SJCRH30 (cell line): ENCODE results near the gene MDGA2. TPM values are rescaled to one million over a fixed set of nuclear protein-coding genes. Genes with fewer than 3 reads are reported as not detected.

Experiments used
- DNase-seq, 2 experiments: peaks; one replicate each; pipeline ENCODE4 v3.0.0-alpha.2; 2015 to 2020
- H3K27ac ChIP-seq: fragments of 250-450 bp; sonication (Bioruptor Pico); 2 replicates; pipeline ENCODE4 v1.5.1; 2020; ENCODE audit warnings: mild to moderate bottlenecking, moderate library complexity
- H3K27me3 ChIP-seq: fragments of 250-450 bp; sonication (Bioruptor Pico); 2 replicates; pipeline ENCODE4 v1.5.1; 2020; ENCODE audit warnings: mild to moderate bottlenecking, moderate library complexity
- H3K36me3 ChIP-seq: fragments of 250-450 bp; sonication (Bioruptor Pico); 2 replicates; pipeline ENCODE4 v1.5.1; 2020; ENCODE audit warnings: mild to moderate bottlenecking, moderate library complexity
- H3K4me1 ChIP-seq: fragments of 250-450 bp; sonication (Bioruptor Pico); 2 replicates; pipeline ENCODE4 v1.5.1; 2020; ENCODE audit warnings: mild to moderate bottlenecking, moderate library complexity
- H3K4me3 ChIP-seq: fragments of 250-450 bp; sonication (Bioruptor Pico); 2 replicates; pipeline ENCODE4 v1.5.1; 2020; ENCODE audit warnings: mild to moderate bottlenecking, moderate library complexity
- H3K9me3 ChIP-seq: fragments of 250-450 bp; sonication (Bioruptor Pico); replicated peaks from 2 replicates; pipeline ENCODE4 v1.5.1; 2020; ENCODE audit warnings: mild to moderate bottlenecking, moderate library complexity
- total RNA-seq: library from RNA; depleted of rRNA; stranded (reverse); fragments of >200 nt; shearing (Covaris generic); gene quantifications from 2 replicates; pipeline ENCODE4 v1.2.3, GENCODE V29; 2014; rRNA removed

MDGA2 gene
- 1.4 and 1.9 TPM in 2 replicates for total RNA-seq

DNA sequence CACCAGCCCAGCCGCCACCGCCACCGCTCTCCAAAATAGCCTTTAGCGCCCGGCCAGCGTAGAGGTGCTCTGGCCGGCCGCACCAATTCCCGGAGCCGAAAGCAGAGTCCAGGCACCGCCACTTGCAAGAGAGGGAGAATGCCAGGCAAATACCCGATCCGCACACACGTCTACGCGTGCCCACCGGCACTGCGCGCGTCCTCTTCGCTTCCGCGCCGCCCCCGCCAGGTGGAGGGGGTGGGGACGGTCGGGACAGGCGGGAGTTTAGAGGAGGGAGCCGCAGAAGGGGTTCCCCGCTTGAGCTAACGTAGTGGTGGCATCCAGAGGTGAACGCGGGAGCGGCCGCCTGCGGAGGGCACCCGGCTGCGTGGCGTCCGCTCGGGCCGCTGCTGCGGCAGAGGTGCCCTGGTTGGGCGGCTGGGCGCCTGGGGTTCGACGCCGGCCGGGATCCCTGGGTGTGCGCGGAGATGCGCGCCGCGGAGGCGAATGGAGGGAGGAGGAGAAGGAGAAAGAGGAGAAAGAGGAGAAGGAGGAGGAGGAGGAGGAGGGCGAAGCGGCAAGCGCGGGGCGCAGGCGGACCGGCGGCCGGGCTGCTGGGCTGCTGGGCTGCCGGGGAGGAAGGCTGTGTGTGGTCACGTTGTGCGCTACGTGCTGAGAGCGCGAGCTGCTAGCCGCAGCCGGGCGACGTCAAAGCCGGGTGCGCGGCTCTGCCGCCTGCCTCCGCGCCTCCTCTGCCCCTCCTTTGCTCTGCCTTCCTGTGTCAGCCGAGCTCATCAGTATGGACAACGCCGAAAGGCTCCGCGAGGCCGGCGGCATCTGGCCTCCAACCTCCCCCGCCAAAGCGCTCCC lies at the start of gene MDGA2:
MDGA2 (minus strand) TSS at position 140 of the 849 bp plus-strand sequence.
- DNase-seq, result peak; percentile 65 to 72
- Histone ChIP-seq H3K9me3 (no peaks in the 10 kb centered on the region), H3K27ac (peak within 1 kb of the TSS; percentile 24), H3K36me3 (no peaks in the 10 kb centered on the region), H3K27me3 (no peaks in the 10 kb centered on the region), H3K4me3 (peak within 1 kb of the TSS; percentile 57), H3K4me1 (no peaks in the 10 kb centered on the region)

DNA sequence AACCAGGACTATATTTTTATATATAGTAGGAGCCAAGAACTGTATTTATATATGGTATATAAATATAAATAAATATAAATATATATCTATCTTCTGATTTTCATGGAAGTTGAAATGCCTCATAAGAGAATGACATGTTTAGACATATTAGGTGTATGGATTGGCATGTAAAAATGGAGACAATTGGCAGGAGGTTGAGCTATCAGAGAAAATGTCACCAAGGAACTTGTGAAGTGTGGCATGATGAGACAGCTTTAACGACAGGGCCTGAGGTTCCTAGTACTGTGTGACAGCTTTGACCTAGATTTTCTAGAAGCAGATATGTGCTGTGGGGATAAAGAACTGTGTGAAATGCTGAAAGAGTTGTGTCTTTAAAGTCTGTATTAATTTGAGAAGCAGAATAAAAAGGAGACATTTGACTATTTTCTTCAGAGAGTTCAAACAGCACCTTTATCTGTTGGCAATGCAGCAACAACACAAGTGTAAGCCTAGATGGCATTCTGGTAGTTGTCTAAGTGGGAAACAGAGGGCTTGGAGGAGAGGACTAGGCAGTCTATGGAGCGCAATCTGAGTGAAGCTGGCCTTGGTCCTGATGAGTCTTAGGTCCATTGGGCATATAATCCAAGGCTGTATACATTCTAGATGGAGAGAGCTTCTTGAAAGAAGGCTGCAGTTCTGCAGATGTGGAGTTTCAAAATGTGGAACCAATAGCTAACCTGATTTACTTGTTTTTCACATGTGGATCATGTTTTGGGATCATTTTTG lies 47.7 kb upstream of the MDGA2 start:
- no peaks in the 10 kb centered on the region for H3K36me3 ChIP-seq
- no peaks in the 10 kb centered on the region for H3K27me3 ChIP-seq
- H3K9me3 ChIP-seq, result no peaks in the 10 kb centered on the region
- H3K27ac ChIP-seq, result no peak overlapping the region
- peak in 1 of 2 experiments; percentile 1 for DNase-seq
- H3K4me1 ChIP-seq, result no peaks in the 10 kb centered on the region
- no peak overlapping the region for H3K4me3 ChIP-seq

DNA sequence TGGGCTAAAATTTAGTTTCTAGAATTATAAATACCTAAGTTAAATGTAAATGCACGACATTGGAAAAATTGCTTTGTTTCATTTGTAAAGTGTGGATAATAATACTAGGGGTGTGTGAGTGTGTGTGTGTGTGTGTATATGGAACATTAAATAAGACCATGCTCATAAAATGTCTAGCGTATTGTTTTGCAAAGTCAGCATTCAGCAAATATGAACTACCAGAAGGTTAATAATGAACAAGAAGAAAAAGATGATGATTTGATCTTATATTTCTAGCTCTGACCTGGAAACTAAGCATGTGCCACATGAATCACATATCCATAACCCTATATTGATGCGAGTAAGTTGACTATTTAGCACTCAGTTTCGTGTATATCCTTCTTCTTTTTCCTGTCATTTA lies 44.9 kb upstream of the MDGA2 start:
- Histone ChIP-seq H3K27ac (no peak overlapping the region), H3K4me3 (no peak overlapping the region), H3K9me3 (no peaks in the 10 kb centered on the region), H3K36me3 (no peaks in the 10 kb centered on the region), H3K27me3 (no peaks in the 10 kb centered on the region), H3K4me1 (no peaks in the 10 kb centered on the region)
- no peak for DNase-seq

DNA sequence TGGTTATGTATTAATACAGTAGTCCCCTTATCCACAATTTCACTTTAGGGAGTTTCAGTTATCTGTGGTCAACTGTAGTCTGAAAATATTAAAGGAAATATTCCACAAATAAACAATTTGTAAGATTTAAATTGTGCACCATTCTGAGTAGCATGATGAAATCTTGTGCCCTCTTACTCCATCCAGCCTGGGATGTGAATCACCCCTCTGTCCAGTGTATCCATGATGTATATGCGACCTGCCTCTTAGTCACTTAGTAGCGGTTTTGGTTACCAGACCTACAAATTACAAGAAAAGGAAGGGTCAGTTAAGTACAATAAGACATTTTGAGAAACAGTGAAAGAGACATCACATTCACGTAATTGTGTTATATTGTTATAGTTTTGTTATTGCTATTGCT lies 39.9 kb upstream of the MDGA2 start:
- H3K4me1 ChIP-seq, result no peaks in the 10 kb centered on the region
- no peak overlapping the region for H3K27ac ChIP-seq
- H3K27me3 ChIP-seq, result no peaks in the 10 kb centered on the region
- DNase-seq, result no peak
- H3K9me3 ChIP-seq, result no peaks in the 10 kb centered on the region
- no peaks in the 10 kb centered on the region for H3K36me3 ChIP-seq
- no peak overlapping the region for H3K4me3 ChIP-seq

DNA sequence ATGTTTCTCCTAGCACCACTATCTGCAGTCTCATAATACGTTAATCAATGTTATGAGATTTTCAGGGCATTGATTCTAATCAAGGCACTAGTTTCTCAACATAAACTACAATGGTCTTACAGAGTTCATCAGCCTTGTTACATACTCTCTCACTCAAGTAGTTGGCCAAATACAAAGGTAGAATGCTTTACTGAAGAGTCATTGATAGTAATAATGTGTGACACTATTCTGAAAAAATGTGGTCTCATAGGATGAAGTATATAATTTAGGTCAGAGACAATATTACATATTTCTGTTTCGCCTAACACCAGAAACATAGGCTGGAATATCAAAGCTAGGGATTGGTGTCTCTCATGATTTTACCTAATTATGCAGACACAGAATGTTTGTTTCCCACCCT lies 35.2 kb upstream of the MDGA2 start:
- H3K4me3 ChIP-seq, result no peak overlapping the region
- no peaks in the 10 kb centered on the region for H3K27me3 ChIP-seq
- no peaks in the 10 kb centered on the region for H3K9me3 ChIP-seq
- H3K4me1 ChIP-seq, result no peaks in the 10 kb centered on the region
- no peaks in the 10 kb centered on the region for H3K36me3 ChIP-seq
- no peak for DNase-seq
- no peak overlapping the region for H3K27ac ChIP-seq

DNA sequence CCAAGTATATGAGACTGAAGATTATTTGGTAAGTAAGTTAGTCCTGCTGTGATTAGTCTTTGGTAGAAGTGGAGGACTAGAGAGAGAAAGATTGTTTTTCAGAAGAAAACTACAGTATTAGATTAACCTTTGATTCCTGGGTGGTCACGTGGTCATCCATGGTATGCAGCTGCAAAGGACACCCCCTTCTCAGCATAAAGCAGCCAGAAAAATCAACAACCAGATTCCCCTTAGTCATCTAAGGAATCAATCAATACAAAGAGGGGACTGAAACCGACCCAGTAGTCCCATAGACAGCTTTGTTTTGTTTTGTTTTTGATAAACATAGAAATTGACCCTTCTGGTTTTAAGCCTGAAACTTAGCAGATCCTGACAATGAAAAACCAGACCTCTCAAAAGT lies 30.3 kb upstream of the MDGA2 start:
- Histone ChIP-seq H3K9me3 (no peaks in the 10 kb centered on the region), H3K4me3 (no peak overlapping the region), H3K36me3 (no peaks in the 10 kb centered on the region), H3K27me3 (no peaks in the 10 kb centered on the region), H3K4me1 (no peaks in the 10 kb centered on the region), H3K27ac (no peak overlapping the region)
- DNase-seq, result no peak

DNA sequence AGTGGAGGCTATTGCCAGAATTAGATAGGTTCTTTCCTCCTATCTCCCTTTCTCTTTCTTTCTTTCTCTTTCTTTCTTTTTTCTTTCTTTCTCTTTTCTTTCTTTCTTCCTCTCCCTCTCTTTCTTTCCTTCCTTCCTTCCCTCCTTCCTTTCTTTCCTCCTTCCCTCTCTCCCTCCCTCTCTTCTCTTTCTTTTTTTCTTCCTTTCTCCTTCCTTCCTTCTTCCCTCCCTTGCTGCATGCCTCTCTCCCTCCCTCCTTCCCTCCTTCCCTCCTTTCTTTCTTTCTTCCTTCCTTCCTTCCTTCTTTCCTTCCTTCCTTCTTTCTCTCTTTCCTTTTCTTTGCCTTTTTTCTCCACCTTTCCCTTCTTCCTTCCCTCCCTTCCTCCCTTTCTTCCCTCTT lies 16.4 kb upstream of the MDGA2 start:
- H3K27ac ChIP-seq, result no peak overlapping the region
- H3K27me3 ChIP-seq, result no peaks in the 10 kb centered on the region
- H3K9me3 ChIP-seq, result no peaks in the 10 kb centered on the region
- DNase-seq, result no peak
- H3K4me3 ChIP-seq, result no peak overlapping the region
- no peaks in the 10 kb centered on the region for H3K4me1 ChIP-seq
- H3K36me3 ChIP-seq, result no peaks in the 10 kb centered on the region

DNA sequence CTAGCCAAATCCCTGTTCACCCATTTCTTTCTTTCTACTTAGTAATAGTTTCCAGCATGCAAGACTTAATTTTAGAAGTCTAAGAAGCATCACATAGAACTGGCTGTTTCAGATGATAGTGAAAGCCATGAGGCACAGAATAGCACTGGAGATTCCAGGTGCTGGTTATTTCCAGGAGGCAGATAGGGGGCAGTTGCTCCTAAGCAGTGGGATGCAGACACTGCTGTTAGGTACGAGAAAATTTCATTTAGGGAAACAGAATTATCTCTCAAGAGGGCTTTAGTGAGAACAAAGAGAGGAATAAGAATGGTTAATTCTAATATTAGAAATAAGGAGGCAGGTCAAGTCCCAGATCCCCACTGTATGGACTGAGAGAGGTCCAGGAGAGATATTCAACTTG lies 3.6 kb upstream of the MDGA2 start:
- DNase-seq, result no peak
- H3K27ac ChIP-seq, result no peak overlapping the region
- no peaks in the 10 kb centered on the region for H3K27me3 ChIP-seq
- no peaks in the 10 kb centered on the region for H3K4me1 ChIP-seq
- H3K36me3 ChIP-seq, result no peaks in the 10 kb centered on the region
- H3K4me3 ChIP-seq, result no peak overlapping the region
- no peaks in the 10 kb centered on the region for H3K9me3 ChIP-seq

DNA sequence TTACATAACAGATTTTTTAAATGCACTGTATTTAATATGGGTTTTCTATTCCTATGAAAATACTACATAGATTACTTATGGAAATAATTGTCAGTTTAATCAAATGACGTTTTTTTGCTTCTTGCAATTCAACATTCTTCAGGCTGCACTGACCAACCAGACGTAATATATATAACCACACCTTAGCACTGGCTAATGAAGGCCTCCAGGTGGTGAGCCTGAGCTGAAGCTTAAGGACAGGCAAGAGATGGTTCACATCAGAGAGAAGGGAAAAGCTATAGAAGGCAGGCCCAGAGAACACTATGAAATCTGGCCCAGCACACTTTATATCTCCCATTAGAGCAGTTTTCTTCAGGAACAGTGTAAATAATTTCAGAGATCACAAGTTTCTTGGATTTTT lies 2.8 kb upstream of the MDGA2 start:
- no peaks in the 10 kb centered on the region for H3K27me3 ChIP-seq
- no peaks in the 10 kb centered on the region for H3K4me1 ChIP-seq
- H3K4me3 ChIP-seq, result no peak overlapping the region
- no peak overlapping the region for H3K27ac ChIP-seq
- no peaks in the 10 kb centered on the region for H3K9me3 ChIP-seq
- DNase-seq, result no peak
- no peaks in the 10 kb centered on the region for H3K36me3 ChIP-seq

DNA sequence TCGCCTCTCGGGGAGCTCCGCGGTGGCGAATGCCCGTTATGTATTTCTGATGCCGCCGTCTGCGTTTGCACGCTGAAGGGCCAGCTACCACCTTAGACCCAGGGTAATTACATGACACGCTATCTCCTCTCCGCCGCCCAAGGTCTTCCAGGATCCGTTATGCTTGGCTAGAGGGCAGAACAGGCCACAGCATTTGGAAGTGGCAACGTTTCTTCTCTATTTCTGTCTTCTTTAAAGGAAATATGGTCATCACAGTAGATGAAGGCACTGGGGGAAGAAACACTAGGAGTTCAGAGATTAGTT lies 861 bp upstream of the MDGA2 start:
- Histone ChIP-seq H3K36me3 (no peaks in the 10 kb centered on the region), H3K27me3 (no peaks in the 10 kb centered on the region), H3K27ac (peak overlapping the region; percentile 24), H3K4me3 (peak overlapping the region; percentile 57), H3K9me3 (no peaks in the 10 kb centered on the region), H3K4me1 (no peaks in the 10 kb centered on the region)
- no peak for DNase-seq

DNA sequence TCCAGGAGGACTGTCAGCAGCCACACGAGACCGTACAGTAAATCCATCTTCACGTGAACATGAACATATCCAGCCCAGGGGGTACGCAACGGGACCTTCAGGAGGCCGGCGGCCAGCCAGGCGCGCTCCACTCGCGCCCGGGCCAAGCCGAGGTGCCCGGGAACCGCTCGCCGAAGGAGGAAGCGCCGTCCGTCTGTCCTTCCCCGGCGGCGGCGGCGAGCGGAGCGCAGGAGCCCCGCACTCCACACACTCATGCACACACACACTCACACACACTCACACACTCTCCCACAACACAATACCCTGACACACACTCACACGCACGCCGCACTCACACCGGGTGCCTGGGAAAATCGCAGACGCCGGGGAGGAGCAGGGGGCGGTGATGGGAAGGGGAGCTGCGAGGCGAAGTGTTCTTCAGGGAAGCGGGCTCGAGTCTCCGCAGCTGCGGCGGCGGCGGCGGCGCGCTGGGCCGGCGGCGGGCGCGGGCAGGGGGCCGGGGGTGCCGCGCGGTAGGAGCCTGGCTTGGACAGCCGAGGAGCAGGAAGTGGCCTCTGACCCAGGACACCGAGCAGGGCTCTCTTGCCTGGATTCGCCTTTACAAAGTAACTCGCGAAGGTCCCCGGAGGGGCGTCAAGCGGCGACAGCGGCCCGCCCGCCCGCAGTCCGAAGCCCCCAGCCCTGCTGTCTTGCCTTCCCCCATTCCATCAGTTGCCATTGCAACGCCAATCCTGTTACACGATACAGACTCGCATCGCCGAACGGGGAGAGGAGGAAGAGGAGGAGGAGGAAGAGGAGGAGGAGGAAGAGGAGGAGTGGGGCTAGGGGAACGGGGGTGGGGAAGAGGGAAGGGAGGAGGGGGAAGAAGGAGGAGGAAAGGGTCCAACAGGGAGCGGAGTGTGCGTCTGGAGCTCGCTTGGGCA lies 601 bp downstream of the MDGA2 start:
- Histone ChIP-seq H3K4me3 (peak overlapping the region; percentile 57), H3K27me3 (no peaks in the 10 kb centered on the region)

DNA sequence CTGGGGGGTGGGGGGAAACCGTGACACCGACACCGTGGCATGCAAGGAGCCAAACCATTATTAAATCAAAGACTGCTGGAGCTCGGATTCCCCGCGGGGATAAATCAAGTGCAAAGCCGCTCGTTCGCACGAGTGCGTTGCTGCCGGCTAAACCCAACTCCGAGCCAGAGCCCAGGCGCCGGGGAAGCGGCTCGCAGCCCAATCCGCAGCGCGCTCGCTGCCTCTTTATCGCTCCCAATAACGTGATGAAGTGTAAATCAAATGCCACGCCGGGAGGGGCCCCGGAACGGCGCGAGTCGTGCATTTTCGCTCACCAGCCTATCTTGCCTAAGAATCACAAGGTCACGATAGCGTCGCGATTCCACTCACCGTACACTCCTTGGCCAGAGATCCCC lies 1.3 kb downstream of the MDGA2 start:
- H3K27ac ChIP-seq, result no peak overlapping the region
- H3K27me3 ChIP-seq, result no peaks in the 10 kb centered on the region
- DNase-seq, result peak; percentile 2 to 32
- no peaks in the 10 kb centered on the region for H3K4me1 ChIP-seq
- H3K4me3 ChIP-seq, result peak overlapping the region; percentile 57
- no peaks in the 10 kb centered on the region for H3K9me3 ChIP-seq
- no peaks in the 10 kb centered on the region for H3K36me3 ChIP-seq

More for the DNA sequence above, 601 bp downstream of the MDGA2 start:
- Histone ChIP-seq H3K27ac (no peak overlapping the region), H3K36me3 (no peaks in the 10 kb centered on the region), H3K9me3 (no peaks in the 10 kb centered on the region), H3K4me1 (no peaks in the 10 kb centered on the region)
- peak; percentile 18 to 32 for DNase-seq

DNA sequence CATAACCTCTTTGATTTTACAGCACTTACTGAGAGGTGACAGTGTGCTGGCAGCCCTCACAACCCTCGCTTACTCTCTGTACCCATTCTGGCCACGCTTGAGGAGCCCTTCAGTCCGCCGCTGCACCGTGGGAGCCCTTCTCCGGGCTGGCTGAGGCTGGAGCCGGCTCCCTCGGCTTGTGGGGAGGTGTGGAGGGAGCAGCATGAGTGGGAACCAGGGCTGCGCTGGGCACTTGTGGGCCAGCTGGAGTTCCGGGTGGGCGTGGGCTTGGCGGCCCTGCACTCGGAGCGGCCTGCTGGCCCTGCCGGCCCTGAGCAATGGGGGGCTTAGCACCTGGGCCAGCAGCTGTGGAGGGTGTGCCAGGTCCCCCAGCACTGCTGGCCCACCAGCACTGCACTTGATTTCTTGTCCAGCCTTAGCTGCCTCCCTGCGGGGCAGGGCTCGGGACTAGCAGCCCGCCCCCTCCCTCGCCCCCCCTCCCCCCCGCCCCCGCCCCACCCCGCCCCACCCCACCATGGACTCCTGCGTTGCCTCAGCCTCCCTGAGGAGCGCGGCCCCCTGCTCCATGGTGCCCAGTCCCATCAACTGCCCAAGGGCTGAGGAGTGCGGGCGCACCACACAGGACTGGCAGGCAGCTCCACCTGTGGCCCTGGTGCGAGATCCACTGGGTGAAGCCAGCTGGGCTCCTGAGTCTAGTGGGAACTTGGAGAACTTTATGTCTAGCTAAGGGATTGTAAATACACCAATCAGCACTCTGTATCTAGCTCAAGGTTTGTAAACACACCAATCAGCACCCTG lies 9.9 kb downstream of the MDGA2 start:
- H3K4me1 ChIP-seq, result no peaks in the 10 kb centered on the region
- no peak overlapping the region for H3K4me3 ChIP-seq
- H3K27ac ChIP-seq, result no peak overlapping the region
- H3K9me3 ChIP-seq, result no peaks in the 10 kb centered on the region
- no peak for DNase-seq
- H3K36me3 ChIP-seq, result no peaks in the 10 kb centered on the region
- no peaks in the 10 kb centered on the region for H3K27me3 ChIP-seq

DNA sequence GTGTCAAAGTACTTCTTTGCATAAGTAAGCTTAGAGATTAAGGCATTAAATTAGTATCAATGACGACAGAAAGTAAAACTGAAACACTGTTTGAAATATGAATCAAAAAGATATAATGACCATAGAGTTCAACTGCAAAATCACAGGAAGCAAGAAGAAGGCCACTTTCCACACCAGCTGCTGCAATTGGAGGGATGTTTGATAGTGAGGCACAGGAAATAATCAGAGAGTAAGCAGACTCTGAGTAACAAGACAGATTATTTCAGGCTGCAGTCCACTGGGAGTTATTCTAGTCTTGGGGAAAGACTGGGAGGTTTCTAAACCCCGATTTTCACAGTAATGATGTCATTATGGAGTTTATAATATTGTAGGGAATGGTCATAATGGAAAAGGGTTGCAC lies 12.9 kb downstream of the MDGA2 start:
- Histone ChIP-seq H3K4me1 (no peaks in the 10 kb centered on the region), H3K4me3 (no peak overlapping the region), H3K27me3 (no peaks in the 10 kb centered on the region), H3K27ac (no peak overlapping the region), H3K36me3 (no peaks in the 10 kb centered on the region), H3K9me3 (no peaks in the 10 kb centered on the region)
- no peak for DNase-seq
